ENCODE measurements around the gene TECPR2. TPM values are rescaled to one million over a fixed set of nuclear protein-coding genes. Genes with fewer than 3 reads are reported as not detected.

TECPR2 gene
- total and polyA plus RNA-seq, 4 donors = 3.5 to 32.5 (median 18.9) TPM

DNA sequence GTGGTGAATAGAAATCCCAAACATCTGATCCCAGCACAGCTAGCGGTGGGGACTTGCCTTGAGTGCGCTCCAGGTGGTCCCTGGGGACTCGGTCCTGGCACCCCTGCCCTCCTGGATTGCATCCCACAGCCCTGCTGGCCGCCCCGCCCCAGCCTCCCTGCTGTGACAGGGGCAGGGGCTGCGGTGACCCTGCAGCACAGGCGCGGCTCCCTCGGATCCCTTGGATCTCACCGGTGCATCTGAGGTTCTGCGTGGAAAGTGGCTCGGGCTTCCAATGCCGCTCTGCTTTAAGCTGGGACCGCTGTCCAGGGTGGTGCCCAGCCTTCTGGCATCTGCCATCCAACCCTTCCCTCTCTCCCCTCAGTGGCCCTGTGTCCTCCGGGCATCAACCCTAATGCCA, 130.8 kb downstream of the TECPR2 start:
- peak; percentile 20 to 68 for DNase-seq
- no peaks in the 10 kb centered on the region for H3K36me3 ChIP-seq (ENCODE audit: control insufficient read depth in 1 of 2, insufficient read depth in 2 of 2, low read length in 1 of 2)
- H3K27ac ChIP-seq (ENCODE audit: low read depth in 1 of 2, low read length in 2 of 2) = no peak overlapping the region
- H3K4me1 ChIP-seq (ENCODE audit: control insufficient read depth in 1 of 2, insufficient read depth in 2 of 2, low read length in 2 of 2) = no peaks in the 10 kb centered on the region
- intact Hi-C loops (cut with DNase I) = no loop called here
- H3K9me3 ChIP-seq (ENCODE audit: control insufficient read depth, low read length) = no peaks in the 10 kb centered on the region
- no peak overlapping the region for H3K4me3 ChIP-seq (ENCODE audit: low read length in 2 of 2)
- no peak for ATAC-seq (ENCODE audit: low FRiP score)
- no peaks in the 10 kb centered on the region for H3K27me3 ChIP-seq (ENCODE audit: control insufficient read depth in 1 of 2, insufficient read depth in 2 of 2, low read length in 1 of 2)
- 92 to 93% methylated on average over 15 of the region's 15 CpGs for WGBS, 2 donors

DNA sequence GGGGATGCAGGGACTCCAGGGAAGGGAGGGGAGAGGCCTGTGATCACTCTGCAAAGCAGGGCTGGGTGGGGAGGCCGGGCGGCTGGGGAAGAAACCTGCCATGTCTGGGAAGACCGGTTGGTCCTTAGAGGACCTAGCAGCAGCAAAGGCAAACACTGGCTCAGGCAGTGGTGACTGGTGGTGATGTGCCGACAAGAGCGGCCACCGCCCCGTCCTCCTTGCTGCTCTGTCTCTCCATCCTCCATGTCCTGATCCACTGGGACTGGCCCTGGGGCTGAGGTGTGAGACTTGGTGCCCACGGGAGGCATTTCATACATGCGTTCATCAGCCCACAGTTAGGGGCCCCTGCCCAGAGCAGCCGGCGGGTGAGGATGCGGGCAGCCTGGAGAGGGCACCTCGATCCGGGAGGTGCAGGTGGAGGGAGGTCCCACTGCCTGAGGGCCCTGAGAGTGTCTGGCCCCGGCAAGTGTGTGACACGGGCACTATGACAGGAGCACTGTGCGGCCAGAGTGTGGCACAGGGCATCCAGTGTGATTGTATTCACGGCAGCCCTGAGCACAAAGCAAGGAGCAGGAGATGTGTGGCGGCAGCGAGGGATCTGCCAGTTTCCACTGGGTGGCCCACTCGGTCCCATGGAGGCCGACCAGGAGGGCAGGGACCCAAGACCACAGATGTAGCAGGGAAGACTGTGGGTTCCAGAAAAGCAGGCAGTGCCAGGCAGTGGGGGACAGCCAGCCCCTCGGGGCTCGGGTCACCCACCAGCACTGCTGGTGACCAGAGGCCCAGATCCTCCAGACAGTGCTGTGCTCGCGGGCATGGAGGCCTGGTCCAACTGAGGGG, 133.0 kb downstream of the TECPR2 start:
- Histone ChIP-seq H3K36me3 (ENCODE audit: control insufficient read depth in 1 of 2, insufficient read depth in 2 of 2, low read length in 1 of 2) (no peaks in the 10 kb centered on the region), H3K9me3 (ENCODE audit: control insufficient read depth, low read length) (no peaks in the 10 kb centered on the region)
- WGBS, 2 donors = 94% methylated on average over 21 to 26 of the region's 26 CpGs

DNA sequence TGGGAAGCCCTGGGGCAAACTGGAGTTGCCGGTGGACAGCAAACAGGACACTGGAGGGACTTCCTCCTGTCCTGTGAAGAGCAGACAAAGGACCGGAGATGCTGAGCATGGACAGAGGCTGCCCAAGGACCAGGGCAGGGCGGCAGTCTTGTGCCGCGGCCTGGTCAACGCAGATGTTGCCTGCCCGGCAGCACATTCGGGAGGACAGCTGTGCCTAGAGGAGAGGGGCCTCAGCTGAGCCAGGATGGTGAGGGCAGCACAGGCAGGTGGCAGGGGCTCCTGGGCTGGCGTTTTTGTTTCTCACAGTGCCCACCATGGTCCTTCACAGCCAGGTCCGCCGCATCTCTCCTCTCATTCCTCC, 133.6 kb downstream of the TECPR2 start:
- H3K36me3 ChIP-seq (ENCODE audit: control insufficient read depth in 1 of 2, insufficient read depth in 2 of 2, low read length in 1 of 2) = no peaks in the 10 kb centered on the region
- intact Hi-C loops (cut with DNase I) = no loop called here
- 94 to 95% methylated on average over 10 to 11 of the region's 11 CpGs for WGBS, 2 donors

More for the DNA sequence above, 133.0 kb downstream of the TECPR2 start:
- Histone ChIP-seq H3K4me3 (ENCODE audit: low read length in 2 of 2) (no peak overlapping the region), H3K4me1 (ENCODE audit: control insufficient read depth in 1 of 2, insufficient read depth in 2 of 2, low read length in 2 of 2) (no peaks in the 10 kb centered on the region), H3K27ac (ENCODE audit: low read depth in 1 of 2, low read length in 2 of 2) (no peak overlapping the region), H3K27me3 (ENCODE audit: control insufficient read depth in 1 of 2, insufficient read depth in 2 of 2, low read length in 1 of 2) (no peaks in the 10 kb centered on the region)
- intact Hi-C loops (cut with DNase I) = no loop called here
- DNase-seq (peak in 1 of 2 donors; percentile 45), ATAC-seq (ENCODE audit: low FRiP score) (no peak)

DNA sequence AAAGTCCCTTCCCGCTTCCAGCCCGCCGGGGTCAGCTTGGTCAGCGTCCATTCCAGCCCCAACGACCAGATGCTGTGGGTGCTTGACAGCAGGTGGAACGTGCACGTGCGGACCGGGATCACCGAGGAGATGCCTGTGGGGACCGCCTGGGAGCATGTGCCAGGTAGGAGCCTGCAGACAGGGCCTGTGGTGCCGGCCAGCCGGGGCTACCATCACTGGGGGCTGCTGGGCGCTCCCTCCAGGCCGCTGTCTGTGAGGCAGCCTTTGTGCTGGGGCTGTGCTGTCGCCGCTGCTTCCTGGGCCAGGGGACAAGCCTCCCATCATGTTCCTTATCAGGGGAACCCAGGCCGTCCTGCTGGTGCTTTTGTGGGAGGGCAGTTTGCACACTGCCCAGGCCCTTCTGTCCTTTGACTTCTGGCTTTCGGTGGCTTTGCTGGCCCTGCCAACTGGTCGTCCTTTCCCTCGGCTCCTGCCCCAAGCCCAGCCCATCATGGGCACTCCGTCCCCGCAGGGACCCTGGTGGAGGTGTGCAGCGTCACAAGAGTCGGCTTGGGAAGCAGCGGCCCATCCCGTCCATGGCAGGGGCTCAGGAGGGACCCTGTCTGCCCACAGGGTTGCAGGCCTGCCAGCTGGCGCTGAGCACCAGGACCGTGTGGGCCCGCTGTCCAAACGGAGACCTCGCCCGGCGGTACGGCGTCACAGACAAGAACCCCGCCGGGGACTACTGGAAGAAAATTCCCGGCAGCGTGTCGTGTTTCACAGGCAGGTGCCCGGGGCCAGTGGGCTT, 134.4 kb downstream of the TECPR2 start:
- H3K4me3 ChIP-seq (ENCODE audit: low read length in 2 of 2) = no peak overlapping the region
- no peaks in the 10 kb centered on the region for H3K4me1 ChIP-seq (ENCODE audit: control insufficient read depth in 1 of 2, insufficient read depth in 2 of 2, low read length in 2 of 2)
- no peak for DNase-seq
- no peaks in the 10 kb centered on the region for H3K36me3 ChIP-seq (ENCODE audit: control insufficient read depth in 1 of 2, insufficient read depth in 2 of 2, low read length in 1 of 2)
- H3K9me3 ChIP-seq (ENCODE audit: control insufficient read depth, low read length) = no peaks in the 10 kb centered on the region
- 91 to 93% methylated on average over 42 of the region's 42 CpGs for WGBS, 2 donors
- H3K27ac ChIP-seq (ENCODE audit: low read depth in 1 of 2, low read length in 2 of 2) = no peak overlapping the region
- H3K27me3 ChIP-seq (ENCODE audit: control insufficient read depth in 1 of 2, insufficient read depth in 2 of 2, low read length in 1 of 2) = no peaks in the 10 kb centered on the region
- ATAC-seq (ENCODE audit: low FRiP score) = no peak
- intact Hi-C loops (cut with DNase I) = no loop called here

More for the DNA sequence above, 133.6 kb downstream of the TECPR2 start:
- Histone ChIP-seq H3K9me3 (ENCODE audit: control insufficient read depth, low read length) (no peaks in the 10 kb centered on the region), H3K4me1 (ENCODE audit: control insufficient read depth in 1 of 2, insufficient read depth in 2 of 2, low read length in 2 of 2) (no peaks in the 10 kb centered on the region), H3K4me3 (ENCODE audit: low read length in 2 of 2) (no peak overlapping the region), H3K27me3 (ENCODE audit: control insufficient read depth in 1 of 2, insufficient read depth in 2 of 2, low read length in 1 of 2) (no peaks in the 10 kb centered on the region), H3K27ac (ENCODE audit: low read depth in 1 of 2, low read length in 2 of 2) (no peak overlapping the region)
- DNase-seq (no peak), ATAC-seq (ENCODE audit: low FRiP score) (no peak)

DNA sequence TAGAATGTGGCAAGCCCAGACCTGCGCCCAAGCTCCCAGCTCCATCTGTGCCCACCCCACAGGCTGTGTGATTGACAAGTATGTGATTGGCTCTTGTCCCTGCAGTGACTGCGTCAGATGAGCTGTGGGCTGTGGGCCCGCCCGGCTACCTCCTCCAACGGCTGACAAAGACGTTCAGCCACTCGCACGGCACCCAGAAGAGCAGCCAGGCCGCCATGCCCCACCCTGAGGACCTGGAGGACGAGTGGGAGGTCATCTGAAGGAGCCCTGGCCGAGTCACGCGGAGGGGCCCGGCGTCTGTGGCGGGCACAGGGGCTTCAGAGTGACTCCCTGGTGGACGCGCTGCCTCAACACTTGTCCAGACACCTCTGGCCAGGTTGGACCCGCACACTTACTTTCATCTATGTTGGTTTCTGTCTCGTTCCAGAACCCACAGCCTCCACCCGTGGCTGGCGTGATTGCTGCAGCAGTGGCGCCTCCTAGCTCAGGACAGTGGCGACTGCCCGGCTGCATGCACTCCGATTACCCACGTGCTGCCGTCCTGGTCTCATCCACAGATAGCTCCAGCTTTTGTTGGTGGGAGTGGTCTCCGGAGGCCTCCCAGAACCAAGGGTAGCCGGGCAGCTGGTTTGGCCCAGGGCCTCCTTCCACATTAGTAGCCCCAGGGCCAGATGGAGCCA, 135.4 kb downstream of the TECPR2 start:
- ATAC-seq (ENCODE audit: low FRiP score) = no peak
- Histone ChIP-seq H3K36me3 (ENCODE audit: control insufficient read depth in 1 of 2, insufficient read depth in 2 of 2, low read length in 1 of 2) (no peaks in the 10 kb centered on the region), H3K4me1 (ENCODE audit: control insufficient read depth in 1 of 2, insufficient read depth in 2 of 2, low read length in 2 of 2) (no peaks in the 10 kb centered on the region), H3K9me3 (ENCODE audit: control insufficient read depth, low read length) (no peaks in the 10 kb centered on the region), H3K4me3 (ENCODE audit: low read length in 2 of 2) (no peak overlapping the region), H3K27me3 (ENCODE audit: control insufficient read depth in 1 of 2, insufficient read depth in 2 of 2, low read length in 1 of 2) (no peaks in the 10 kb centered on the region), H3K27ac (ENCODE audit: low read depth in 1 of 2, low read length in 2 of 2) (no peak overlapping the region)
- DNase-seq = no peak
- intact Hi-C loops (cut with DNase I) = no loop called here
- WGBS, 2 donors = 85 to 87% methylated on average over 30 of the region's 30 CpGs

DNA sequence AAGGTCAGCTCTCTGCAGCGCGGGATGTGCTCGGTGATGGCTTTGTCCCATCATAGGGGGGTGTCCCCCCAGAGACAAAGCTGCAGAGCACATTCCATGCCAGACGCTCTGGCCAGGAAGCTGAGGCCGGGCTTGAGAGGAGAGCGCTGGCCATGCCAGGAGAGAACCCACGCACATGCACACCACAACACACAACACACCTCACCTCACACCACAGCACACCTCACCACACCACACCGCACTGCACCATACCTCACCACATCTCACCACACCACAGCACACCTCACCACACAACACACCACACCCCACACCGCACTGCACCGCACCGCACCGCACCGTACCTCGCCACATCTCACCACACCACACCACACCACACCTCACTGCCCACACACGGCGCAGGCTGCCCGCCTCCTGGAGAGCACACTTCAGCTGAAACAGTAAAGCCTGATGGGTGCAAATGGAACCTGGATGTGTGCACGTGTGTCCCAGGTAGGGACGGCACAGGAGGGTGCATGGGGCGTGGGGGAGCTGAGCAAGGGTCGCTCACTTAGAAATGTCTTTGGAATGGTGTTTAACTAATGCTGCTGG, 136.0 kb downstream of the TECPR2 start:
- no peak overlapping the region for H3K4me3 ChIP-seq (ENCODE audit: low read length in 2 of 2)
- H3K27ac ChIP-seq (ENCODE audit: low read depth in 1 of 2, low read length in 2 of 2) = no peak overlapping the region
- H3K27me3 ChIP-seq (ENCODE audit: control insufficient read depth in 1 of 2, insufficient read depth in 2 of 2, low read length in 1 of 2) = no peaks in the 10 kb centered on the region
- no peaks in the 10 kb centered on the region for H3K36me3 ChIP-seq (ENCODE audit: control insufficient read depth in 1 of 2, insufficient read depth in 2 of 2, low read length in 1 of 2)
- intact Hi-C loops (cut with DNase I) = no loop called here
- no peaks in the 10 kb centered on the region for H3K4me1 ChIP-seq (ENCODE audit: control insufficient read depth in 1 of 2, insufficient read depth in 2 of 2, low read length in 2 of 2)
- no peak for ATAC-seq (ENCODE audit: low FRiP score)
- no peak for DNase-seq
- no peaks in the 10 kb centered on the region for H3K9me3 ChIP-seq (ENCODE audit: control insufficient read depth, low read length)
- 90 to 92% methylated on average over 21 of the region's 21 CpGs for WGBS, 2 donors

DNA sequence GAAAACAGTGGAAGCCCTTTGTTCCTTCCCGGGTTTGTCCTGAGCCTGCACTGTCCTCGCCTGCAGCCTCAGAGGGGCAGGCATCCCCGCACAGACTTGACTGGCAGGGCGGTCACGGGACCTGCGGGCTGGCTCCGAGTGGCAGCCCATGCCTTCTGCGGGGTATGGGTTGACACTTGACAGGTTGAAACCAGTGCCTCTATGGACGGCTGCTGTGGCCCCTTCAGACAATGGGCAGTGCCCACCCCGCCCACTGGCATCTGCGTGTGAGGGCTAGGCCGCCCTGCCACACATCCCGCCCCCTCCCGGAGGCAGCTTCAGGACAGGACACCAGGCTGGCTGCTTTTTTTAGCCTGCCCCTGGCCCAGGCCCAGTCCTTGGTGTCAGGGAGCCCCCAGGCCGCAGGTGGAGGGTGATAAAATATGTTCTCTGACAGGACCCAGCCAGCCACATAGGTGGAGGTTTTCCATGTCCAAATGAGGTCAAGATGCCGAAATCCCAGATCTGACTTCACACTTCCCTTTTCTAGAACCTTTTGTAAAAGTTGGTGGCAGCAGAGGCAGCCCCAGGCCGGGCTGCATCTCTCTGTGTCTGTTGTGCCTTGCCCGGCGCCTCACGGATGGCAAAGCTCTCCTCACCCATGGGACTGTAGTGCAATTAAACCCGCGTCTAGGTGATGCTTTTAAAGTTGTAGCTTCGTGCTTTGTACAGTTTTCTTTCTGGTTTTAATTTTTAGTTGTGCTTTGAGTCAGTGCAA, 136.8 kb downstream of the TECPR2 start:
- no peak for DNase-seq
- Histone ChIP-seq H3K27me3 (ENCODE audit: control insufficient read depth in 1 of 2, insufficient read depth in 2 of 2, low read length in 1 of 2) (no peaks in the 10 kb centered on the region), H3K36me3 (ENCODE audit: control insufficient read depth in 1 of 2, insufficient read depth in 2 of 2, low read length in 1 of 2) (no peaks in the 10 kb centered on the region), H3K4me3 (ENCODE audit: low read length in 2 of 2) (no peak overlapping the region), H3K27ac (ENCODE audit: low read depth in 1 of 2, low read length in 2 of 2) (peak overlapping the region in 1 of 2 donors; percentile 71), H3K4me1 (ENCODE audit: control insufficient read depth in 1 of 2, insufficient read depth in 2 of 2, low read length in 2 of 2) (no peaks in the 10 kb centered on the region), H3K9me3 (ENCODE audit: control insufficient read depth, low read length) (no peaks in the 10 kb centered on the region)
- ATAC-seq (ENCODE audit: low FRiP score) = no peak
- intact Hi-C loops (cut with DNase I) = no loop called here
- 63 to 70% methylated on average over 23 of the region's 23 CpGs for WGBS, 2 donors

DNA sequence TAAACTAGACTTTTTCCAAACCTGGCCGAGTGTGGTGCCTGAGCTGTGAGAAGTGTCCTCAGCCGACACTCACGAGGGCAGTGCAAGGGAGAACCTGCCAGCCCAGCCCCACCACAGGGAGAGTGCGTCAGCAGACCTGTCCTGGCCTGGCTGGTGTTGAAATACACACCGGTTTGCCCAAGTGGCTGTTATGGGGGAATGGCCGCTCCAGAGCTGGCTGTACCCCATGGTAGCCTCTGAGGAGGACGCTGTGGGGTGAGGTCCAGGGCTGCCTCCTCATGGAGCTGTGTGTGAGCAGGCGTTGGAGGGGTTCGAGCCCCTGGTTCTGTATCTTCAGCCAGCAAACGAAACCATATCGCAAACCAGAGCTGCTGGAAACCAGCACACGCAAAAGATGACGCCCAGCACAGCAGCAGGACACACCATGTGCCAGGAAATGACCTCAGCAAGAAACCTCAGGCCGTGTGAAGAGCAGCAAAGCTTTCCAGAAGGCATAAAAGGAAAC, 137.5 kb downstream of the TECPR2 start:
- intact Hi-C loops (cut with DNase I) = no loop called here
- Histone ChIP-seq H3K36me3 (ENCODE audit: control insufficient read depth in 1 of 2, insufficient read depth in 2 of 2, low read length in 1 of 2) (no peaks in the 10 kb centered on the region), H3K4me1 (ENCODE audit: control insufficient read depth in 1 of 2, insufficient read depth in 2 of 2, low read length in 2 of 2) (no peaks in the 10 kb centered on the region), H3K4me3 (ENCODE audit: low read length in 2 of 2) (no peak overlapping the region), H3K27ac (ENCODE audit: low read depth in 1 of 2, low read length in 2 of 2) (peak overlapping the region in 1 of 2 donors; percentile 71), H3K27me3 (ENCODE audit: control insufficient read depth in 1 of 2, insufficient read depth in 2 of 2, low read length in 1 of 2) (no peaks in the 10 kb centered on the region), H3K9me3 (ENCODE audit: control insufficient read depth, low read length) (no peaks in the 10 kb centered on the region)
- ATAC-seq (ENCODE audit: low FRiP score) = peak; percentile 60
- peak; percentile 82 to 87 for DNase-seq
- WGBS, 2 donors = 24 to 28% methylated on average over 14 of the region's 14 CpGs
